MCF 10A (cell line): ENCODE results near the gene FREM1. TPM values are rescaled to one million over a fixed set of nuclear protein-coding genes. Genes with fewer than 3 reads are reported as not detected.

Source experiments
- BruUV-seq: library from RNA; stranded (reverse); fragments of 400-500 nt; replicated peaks from 2 replicates; lab custom pipeline; 2021; lab: Mats Ljungman, UMichigan
- CTCF ChIA-PET: fragments of 300-600 bp; sonication (Branson Sonifier 250); formaldehyde crosslinking; extraction: SDS; loops from one replicate; lab custom pipeline; 2021; ENCODE audit warnings: antibody characterized with exemption, inconsistent platforms; lab: Yijun Ruan, JAX
- POLR2A ChIA-PET: fragments of 300-600, 350-650 bp; sonication (Branson Sonifier 250); formaldehyde crosslinking; extraction: SDS; loops from one replicate; lab custom pipeline; 2020; ENCODE audit warnings: antibody characterized with exemption, inconsistent platforms; lab: Yijun Ruan, JAX
- DNase-seq: peaks from one replicate; pipeline ENCODE4 v3.0.0-alpha.2; 2018; ENCODE audit not compliant: unreplicated experiment
- H3K27ac Mint-ChIP-seq: one replicate; pipeline ENCODE4 v1.8.0; 2022; ENCODE audit warnings: mild to moderate bottlenecking, low read depth, mixed read lengths; ENCODE audit not compliant: unreplicated experiment
- H3K27me3 Mint-ChIP-seq: one replicate; pipeline ENCODE4 v1.8.0; 2022; ENCODE audit warnings: mixed read lengths; ENCODE audit not compliant: insufficient read depth, unreplicated experiment
- H3K36me3 Mint-ChIP-seq: one replicate; pipeline ENCODE4 v1.8.0; 2022; ENCODE audit warnings: mild to moderate bottlenecking, moderate library complexity, mixed read lengths; ENCODE audit not compliant: insufficient read depth, unreplicated experiment
- H3K4me1 Mint-ChIP-seq: one replicate; pipeline ENCODE4 v1.8.0; 2022; ENCODE audit warnings: mixed read lengths; ENCODE audit not compliant: insufficient read depth, unreplicated experiment
- H3K4me3 Mint-ChIP-seq: one replicate; pipeline ENCODE4 v1.8.0; 2022; ENCODE audit warnings: mild to moderate bottlenecking, moderate library complexity, mixed read lengths; ENCODE audit not compliant: unreplicated experiment
- H3K9me3 Mint-ChIP-seq: one replicate; pipeline ENCODE4 v1.8.0; 2022; ENCODE audit warnings: mixed read lengths; ENCODE audit not compliant: unreplicated experiment
- CTCF ChIP-seq: fragments of 200-600 bp; IDR thresholded peaks from one replicate; pipeline ENCODE4 v1.8.0; 2022; ENCODE audit warnings: antibody characterized with exemption, mild to moderate bottlenecking; ENCODE audit not compliant: unreplicated experiment
- intact Hi-C: fragments of 100-400 bp; cut with micrococcal nuclease; formaldehyde crosslinking; loops from 2 replicates; pipeline ENCODE4 v1.14.1; 2022
- total RNA-seq: library from RNA; stranded (reverse); gene quantifications from 2 replicates; pipeline ENCODE4 v1.2.3, GENCODE V29; 2022

The FREM1 gene
- total RNA-seq, 1 experiment from 2014 or later: not detected

DNA sequence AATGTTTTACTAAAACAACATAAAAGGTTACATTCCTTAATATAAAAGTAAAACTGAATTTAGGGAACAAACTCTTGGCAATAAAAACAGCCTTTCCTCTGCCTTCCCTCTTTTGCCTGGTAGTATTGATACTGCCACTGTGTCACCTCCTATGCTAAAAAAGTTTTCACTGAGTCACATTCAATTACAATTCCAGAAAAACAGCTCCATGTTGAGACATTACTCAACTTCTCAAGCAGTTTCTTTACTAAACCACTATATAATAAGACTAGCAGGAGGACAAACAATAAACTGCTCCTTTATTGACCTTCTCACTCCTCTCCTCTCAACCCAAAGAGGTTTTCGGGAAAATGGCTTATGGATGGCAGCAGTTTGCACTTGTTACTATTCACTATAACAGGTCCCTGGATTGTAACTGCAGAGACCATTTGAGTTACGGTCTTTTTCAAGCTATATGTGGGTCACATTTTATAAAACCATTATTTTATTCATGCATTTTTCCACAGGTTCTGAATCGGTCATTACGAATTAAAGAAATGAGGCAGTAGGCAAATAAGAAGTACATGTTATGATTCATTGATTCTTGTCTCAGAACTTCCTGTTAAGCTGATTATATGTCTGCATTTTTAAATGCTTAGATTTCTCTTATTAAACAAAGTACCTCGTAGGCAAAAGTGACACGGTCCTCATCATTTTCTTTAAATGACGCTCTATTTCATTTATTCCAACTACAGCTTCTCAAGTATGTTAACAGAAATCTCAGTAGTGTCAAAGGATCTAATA lies 219.1 kb downstream of the FREM1 start:
- no peak for DNase-seq
- no TSS peak for BruUV-seq
- no peaks in the 10 kb centered on the region for H3K9me3 Mint-ChIP-seq
- TF ChIP-seq CTCF: no peak
- H3K4me3 Mint-ChIP-seq: no peak overlapping the region
- ChIA-PET CTCF (interaction anchor here (0.7 to 1.6 kb wide), 5 partner anchors 29 to 1995 kb away, joined by 3 to 4 read pairs (median 3); no protein-coding TSS in a partner anchor), POLR2A (interaction anchor here (0.8 to 1.6 kb wide), 2 partner anchors 18 to 50 kb away, joined by 3 to 6 read pairs; no protein-coding TSS in a partner anchor)
- peaks cover 13% of the 10 kb centered on the region for H3K36me3 Mint-ChIP-seq
- peaks cover 3% of the 10 kb centered on the region for H3K27me3 Mint-ChIP-seq
- intact Hi-C loops: no loop called here
- no peak overlapping the region for H3K27ac Mint-ChIP-seq
- no peaks in the 10 kb centered on the region for H3K4me1 Mint-ChIP-seq

DNA sequence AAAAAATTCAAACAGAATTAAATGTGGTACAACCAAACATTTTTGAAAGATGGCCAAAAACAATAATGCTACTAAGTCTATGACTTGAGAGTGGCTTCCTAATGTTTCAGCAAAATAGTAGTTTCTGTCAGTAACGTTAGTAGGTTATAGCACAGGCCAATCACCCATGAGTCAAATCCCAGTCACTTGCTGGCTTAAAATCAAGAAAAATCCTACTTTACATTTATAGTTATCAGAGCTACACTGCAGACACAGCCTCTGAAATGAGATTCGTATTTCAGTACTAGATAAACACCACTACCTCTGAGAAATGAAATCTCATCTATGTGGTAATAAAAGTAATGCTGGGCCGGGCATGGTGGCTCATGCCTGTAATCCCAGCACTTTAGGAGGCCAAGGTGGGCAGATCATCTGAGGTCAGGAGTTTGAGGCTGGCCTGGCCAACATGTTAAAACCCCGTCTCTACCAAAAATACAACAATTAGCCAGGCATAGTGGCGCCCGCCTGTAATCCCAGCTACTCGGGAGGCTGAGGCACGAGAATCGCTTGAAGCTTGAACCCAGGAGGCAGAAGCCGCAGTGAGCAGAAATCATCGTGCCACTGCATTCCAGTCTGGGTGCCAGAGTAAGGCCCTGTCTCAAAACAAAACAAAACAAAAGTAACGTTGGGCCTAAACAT lies 223.0 kb downstream of the FREM1 start:
- DNase-seq: peak; percentile 64
- POLR2A ChIA-PET: interaction anchor here (0.7 kb wide), 2 partner anchors 27 to 1160 kb away, joined by 3 read pairs; no protein-coding TSS in a partner anchor
- intact Hi-C loops: no loop called here
- no peak for TF ChIP-seq CTCF
- H3K4me3 Mint-ChIP-seq: no peak overlapping the region
- CTCF ChIA-PET: interaction anchor here (0.8 kb wide), 1 partner anchor 393 kb away, joined by 4 read pairs; no protein-coding TSS in a partner anchor
- no TSS peak for BruUV-seq
- H3K9me3 Mint-ChIP-seq: no peaks in the 10 kb centered on the region
- H3K36me3 Mint-ChIP-seq: peaks cover 19% of the 10 kb centered on the region
- H3K27me3 Mint-ChIP-seq: no peaks in the 10 kb centered on the region
- no peaks in the 10 kb centered on the region for H3K4me1 Mint-ChIP-seq
- H3K27ac Mint-ChIP-seq: peak overlapping the region; percentile 31

DNA sequence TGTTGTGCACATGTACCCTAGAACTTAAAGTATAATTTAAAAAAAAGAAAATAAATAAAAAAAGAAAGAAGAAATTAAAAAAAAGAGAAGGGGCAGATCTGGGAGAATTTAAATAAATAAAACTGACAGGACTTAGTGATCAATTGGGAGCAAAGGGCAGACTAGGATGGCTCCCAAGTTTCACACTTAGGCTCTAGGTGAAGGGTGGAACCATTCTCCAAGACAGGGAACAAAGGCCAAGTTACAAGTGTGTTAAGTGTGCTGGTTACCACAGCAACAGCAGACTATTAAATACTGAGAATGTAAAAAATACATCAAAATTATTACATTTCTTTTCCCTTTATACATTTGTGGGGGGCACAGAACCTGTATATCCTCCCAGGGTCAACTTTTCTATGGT lies 224.1 kb downstream of the FREM1 start:
- POLR2A ChIA-PET: no interaction called here
- no peak for TF ChIP-seq CTCF
- peaks cover 19% of the 10 kb centered on the region for H3K36me3 Mint-ChIP-seq
- DNase-seq: no peak
- H3K27ac Mint-ChIP-seq: no peak overlapping the region
- BruUV-seq: no TSS peak
- intact Hi-C loops: no loop called here
- no peaks in the 10 kb centered on the region for H3K9me3 Mint-ChIP-seq
- H3K27me3 Mint-ChIP-seq: no peaks in the 10 kb centered on the region
- no peak overlapping the region for H3K4me3 Mint-ChIP-seq
- CTCF ChIA-PET: no interaction called here
- no peaks in the 10 kb centered on the region for H3K4me1 Mint-ChIP-seq

Other genes with a start within 250 kb of the FREM1 start
- gene ZDHHC21, start 217.0 kb downstream of the FREM1 start, total RNA-seq: 9.9 and 10.5 TPM in 2 replicates
- gene CER1, start 187.7 kb downstream of the FREM1 start, total RNA-seq: not detected in 2 replicates